ENCODE data around the gene MXD1. TPM values are rescaled to one million over a fixed set of nuclear protein-coding genes. Genes with fewer than 3 reads are reported as not detected.

Gene MXD1
- total RNA-seq, 1 experiment from 2014 or later, result 3.7 TPM

GRCh38 chr2:69969991-69970390 lies 55.1 kb downstream of the MXD1 start:
- Histone ChIP-seq H4K5ac (ENCODE audit: insufficient read length, low read depth, low read length) (no peak overlapping the region), H3K79me2 (ENCODE audit: insufficient read depth, low read length) (no peaks in the 10 kb centered on the region), H4K8ac (replicated peaks; ENCODE audit: insufficient read length, low read depth, low read length) (no peak overlapping the region), H3T11ph (ENCODE audit: low read length) (no peak overlapping the region), H2BK120ac (ENCODE audit: low read depth, low read length, poor library complexity, severe bottlenecking) (no peak overlapping the region), H3K9ac (ENCODE audit: extremely low read depth, insufficient read length, low read length) (no peak overlapping the region), H3K4me1 (ENCODE audit: insufficient read depth, low read length) (no peaks in the 10 kb centered on the region), H3K9me3 (ENCODE audit: control insufficient read depth, low read depth, low read length) (no peaks in the 10 kb centered on the region), H3K4me2 (ENCODE audit: insufficient read depth, insufficient read length, low read length) (no peak overlapping the region), H3K27ac (ENCODE audit: insufficient read length, low read depth, low read length) (no peak overlapping the region), H2BK15ac (ENCODE audit: low read depth, low read length) (no peak overlapping the region), H3K14ac (ENCODE audit: insufficient read depth, low read length) (no peak overlapping the region), H2BK20ac (ENCODE audit: low read depth, low read length, poor library complexity, severe bottlenecking) (no peak overlapping the region), H3K56ac (ENCODE audit: insufficient read length, low read depth, low read length) (no peak overlapping the region), H4K20me1 (ENCODE audit: control insufficient read depth, insufficient read depth, insufficient read length) (peaks cover 3% of the 10 kb centered on the region), H2BK12ac (ENCODE audit: insufficient read length, low read depth, low read length) (no peak overlapping the region), H4K91ac (ENCODE audit: insufficient read length, low read depth, low read length) (no peak overlapping the region), H2AK5ac (ENCODE audit: insufficient read length, low read length) (no peak overlapping the region), H3K79me1 (ENCODE audit: insufficient read depth, low read depth, low read length, poor library complexity, severe bottlenecking) (no peaks in the 10 kb centered on the region), H2BK5ac (ENCODE audit: insufficient read length, low read length) (no peak overlapping the region), H3K18ac (ENCODE audit: insufficient read length, low read depth, low read length) (no peak overlapping the region), H3K27me3 (ENCODE audit: insufficient read depth, low read length) (no peaks in the 10 kb centered on the region; the same call in 1 of the 2 replicates), H3K4ac (ENCODE audit: low read depth, low read length) (no peak overlapping the region), H3K23ac (ENCODE audit: insufficient read length, low read depth, low read length) (no peak overlapping the region), H2AFZ (ENCODE audit: low read length) (no peak overlapping the region), H3K23me2 (ENCODE audit: insufficient read length, low read depth, low read length, poor library complexity, severe bottlenecking) (no peaks in the 10 kb centered on the region)
- TF ChIP-seq, protein P1, sequence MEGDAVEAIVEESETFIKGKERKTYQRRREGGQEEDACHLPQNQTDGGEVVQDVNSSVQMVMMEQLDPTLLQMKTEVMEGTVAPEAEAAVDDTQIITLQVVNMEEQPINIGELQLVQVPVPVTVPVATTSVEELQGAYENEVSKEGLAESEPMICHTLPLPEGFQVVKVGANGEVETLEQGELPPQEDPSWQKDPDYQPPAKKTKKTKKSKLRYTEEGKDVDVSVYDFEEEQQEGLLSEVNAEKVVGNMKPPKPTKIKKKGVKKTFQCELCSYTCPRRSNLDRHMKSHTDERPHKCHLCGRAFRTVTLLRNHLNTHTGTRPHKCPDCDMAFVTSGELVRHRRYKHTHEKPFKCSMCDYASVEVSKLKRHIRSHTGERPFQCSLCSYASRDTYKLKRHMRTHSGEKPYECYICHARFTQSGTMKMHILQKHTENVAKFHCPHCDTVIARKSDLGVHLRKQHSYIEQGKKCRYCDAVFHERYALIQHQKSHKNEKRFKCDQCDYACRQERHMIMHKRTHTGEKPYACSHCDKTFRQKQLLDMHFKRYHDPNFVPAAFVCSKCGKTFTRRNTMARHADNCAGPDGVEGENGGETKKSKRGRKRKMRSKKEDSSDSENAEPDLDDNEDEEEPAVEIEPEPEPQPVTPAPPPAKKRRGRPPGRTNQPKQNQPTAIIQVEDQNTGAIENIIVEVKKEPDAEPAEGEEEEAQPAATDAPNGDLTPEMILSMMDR (conservative IDR thresholded peaks at IDR 0.05), result no peak
- Mint-ChIP-seq H3K4me1 (peaks cover 5 to 6% of the 10 kb centered on the region in 2 experiments), H3K27me3 (ENCODE audit: low read depth) (peaks cover 3% of the 10 kb centered on the region), H3K9me3 (no peaks in the 10 kb centered on the region), H3K27ac (no peak overlapping the region), H3K4me3 (0 out of 5 replicates have a peak overlapping the region, but pooled peaks of 1 of the 2 experiments have one; percentile 28), H3K36me3 (ENCODE audit: insufficient read depth in 1 of 3, low read depth in 3 of 3) (no peaks in the 10 kb centered on the region)
- no CpG with 5 or more reads among the region's 4 CpGs for WGBS (ENCODE audit: extremely low coverage, insufficient read length, low lambda C conversion rate)
- no peak for DNase-seq

Measured in H9 (cell line).